Measurements from ENCODE around the gene GSTT2.

GSTT2 gene

GRCh38 chr22:24009227-24010017 lies 29.5 kb downstream of the GSTT2 start:
- DNase-seq, result no peak

- DNase-seq, result no peak
Measured at GRCh38 chr22:24010018-24010391, 30.1 kb downstream of the GSTT2 start.

GRCh38 chr22:24011735-24012068 lies 31.8 kb downstream of the GSTT2 start:
- no peak for DNase-seq

- no peak for DNase-seq
Measured at GRCh38 chr22:24016156-24016555, 36.2 kb downstream of the GSTT2 start.

- DNase-seq, result no peak
Measured at GRCh38 chr22:24021304-24021703, 41.4 kb downstream of the GSTT2 start.

- no peak for DNase-seq
Measured at GRCh38 chr22:24023204-24023789, 43.4 kb downstream of the GSTT2 start.

GRCh38 chr22:24024354-24024753 lies 44.4 kb downstream of the GSTT2 start:
- no peak for DNase-seq

- DNase-seq, result no peak
Measured at GRCh38 chr22:24025475-24025874, 45.5 kb downstream of the GSTT2 start.

- DNase-seq, result no peak
Measured at GRCh38 chr22:24026056-24026455, 46.1 kb downstream of the GSTT2 start.

- no peak for DNase-seq
Measured at GRCh38 chr22:24026733-24027132, 46.8 kb downstream of the GSTT2 start.

- DNase-seq, result no peak
Measured at GRCh38 chr22:24027389-24027975, 47.5 kb downstream of the GSTT2 start.

- DNase-seq, result no peak
Measured at GRCh38 chr22:24027991-24028390, 48.1 kb downstream of the GSTT2 start.

GRCh38 chr22:24028533-24028932 lies 48.6 kb downstream of the GSTT2 start:
- no peak for DNase-seq

- no peak for DNase-seq
Measured at GRCh38 chr22:24029304-24029703, 49.4 kb downstream of the GSTT2 start.

GRCh38 chr22:24030186-24030702 lies 50.3 kb downstream of the GSTT2 start:
- DNase-seq, result no peak
